H1 (cell line): ENCODE measurements around the gene IL26. TPM values are rescaled to one million over a fixed set of nuclear protein-coding genes. Genes with fewer than 3 reads are reported as not detected.

Experiments used
- CTCF ChIA-PET: fragments of 300-600 bp; sonication (Branson Sonifier 250); formaldehyde crosslinking; loops from one replicate; lab custom pipeline; 2021; ENCODE audit not compliant: partially characterized antibody; lab: Charles Lee
- POLR2A ChIA-PET: fragments of 300-600 bp; sonication (Branson Sonifier 250); formaldehyde crosslinking; loops from one replicate; lab custom pipeline; 2021; ENCODE audit warnings: inconsistent platforms; ENCODE audit not compliant: partially characterized antibody; lab: Charles Lee
- DNase-seq, 2 experiments: peaks; one replicate each; pipeline versions ENCODE4 v3.0.0 to v3.0.0-alpha.2; 2010 to 2022; ENCODE audit warnings: low spot score in 2 of 2, low read depth in 1 of 2, mixed read lengths in 1 of 2
- FAIRE-seq: peaks from 2 replicates; lab custom pipeline; 2011; peaks lifted over from hg19 to GRCh38; lab: Jason Lieb, UNC
- H2AFZ ChIP-seq: 2 replicates; pipeline ENCODE4 v1.8.1; 2012; ENCODE audit warnings: low read length, inconsistent platforms
- H2AK5ac ChIP-seq: 2 replicates; pipeline ENCODE4 v1.6.1; 2013; ENCODE audit warnings: low read depth, low read length
- H2BK120ac ChIP-seq: replicated peaks from 2 replicates; pipeline ENCODE3; 2013; ENCODE audit warnings: low read depth, low read length, inconsistent platforms
- H2BK12ac ChIP-seq: 2 replicates; pipeline ENCODE4 v1.6.1; 2013; ENCODE audit warnings: low read depth, low read length
- H2BK15ac ChIP-seq: 2 replicates; pipeline ENCODE4 v1.6.1; 2013; ENCODE audit warnings: low read length
- H2BK20ac ChIP-seq: 2 replicates; pipeline ENCODE4 v1.6.1; 2013; ENCODE audit warnings: low read length
- H2BK5ac ChIP-seq: 2 replicates; pipeline ENCODE4 v1.6.1; 2013; ENCODE audit warnings: low read depth, low read length
- H3K14ac ChIP-seq: 2 replicates; pipeline ENCODE4 v1.6.1; 2013; ENCODE audit warnings: inconsistent platforms; ENCODE audit not compliant: insufficient read length
- H3K18ac ChIP-seq: 2 replicates; pipeline ENCODE4 v1.6.1; 2013; ENCODE audit warnings: low read length; ENCODE audit errors: extremely low read depth
- H3K23ac ChIP-seq: 2 replicates; pipeline ENCODE4 v1.6.1; 2013; ENCODE audit warnings: inconsistent platforms; ENCODE audit not compliant: insufficient read length
- H3K23me2 ChIP-seq: 2 replicates; pipeline ENCODE4 v1.6.1; 2013; ENCODE audit warnings: low read depth, low read length
- H3K27ac ChIP-seq: 2 replicates; pipeline ENCODE4 v1.6.1; 2011; ENCODE audit warnings: low read depth, low read length, inconsistent platforms
- H3K27me3 ChIP-seq, 4 experiments: replicated peaks in 1 of 4; 1 replicate in 1 of 4; 2 replicates in 3 of 4; pipeline versions ENCODE4 v1.6.1 to v1.8.1; 2011 to 2013; ENCODE audit warnings: low read length in 3 of 4, mild to moderate bottlenecking in 3 of 4, inconsistent platforms in 2 of 4, mixed read lengths in 2 of 4, moderate library complexity in 1 of 4; ENCODE audit not compliant: control insufficient read depth in 3 of 4, insufficient read depth in 3 of 4; ENCODE audit errors: extremely low read depth in 1 of 4
- H3K36me3 ChIP-seq, 4 experiments: 2 replicates each; pipeline versions ENCODE4 v1.6.1 to v1.8.1; 2011 to 2013; ENCODE audit warnings: mild to moderate bottlenecking in 4 of 4, low read length in 3 of 4, moderate library complexity in 2 of 4, control low read depth in 1 of 4, inconsistent platforms in 1 of 4; ENCODE audit not compliant: insufficient read depth in 4 of 4, control insufficient read depth in 2 of 4
- H3K4ac ChIP-seq: replicated peaks from 2 replicates; pipeline ENCODE3; 2013; ENCODE audit warnings: low read length, low read depth, mixed read lengths, inconsistent platforms; ENCODE audit not compliant: insufficient read length
- H3K4me1 ChIP-seq, 4 experiments: replicated peaks in 1 of 4; 1 replicate in 1 of 4; 2 replicates in 3 of 4; pipeline versions ENCODE4 v1.6.1 to v1.8.1; 2011 to 2013; ENCODE audit warnings: low read length in 3 of 4, inconsistent platforms in 2 of 4, mixed read lengths in 1 of 4; ENCODE audit not compliant: insufficient read depth in 4 of 4, control insufficient read depth in 3 of 4
- H3K4me2 ChIP-seq, 2 experiments: 2 replicates each; pipeline versions ENCODE4 v1.6.1 to v1.8.1; 2011 to 2013; ENCODE audit warnings: low read depth in 2 of 2, low read length in 2 of 2, control low read depth in 1 of 2, inconsistent platforms in 1 of 2, mild to moderate bottlenecking in 1 of 2; ENCODE audit not compliant: insufficient read depth in 1 of 2
- H3K4me3 ChIP-seq, 4 experiments: fragments of 200-600, 300-600 bp in 1 of 4; sonication (generic), shearing (Covaris generic), sonication (Bioruptor Twin) in 1 of 4; 2 replicates each; pipeline versions ENCODE4 v1.5.1 to v1.8.1; 2011 to 2016; ENCODE audit warnings: low read length in 4 of 4, low read depth in 3 of 4, control low read depth in 2 of 4, inconsistent platforms in 2 of 4, mild to moderate bottlenecking in 2 of 4, mixed read lengths in 1 of 4, moderate library complexity in 1 of 4; ENCODE audit not compliant: insufficient read depth in 2 of 4; ENCODE audit errors: extremely low read depth in 1 of 4
- H3K56ac ChIP-seq: replicated peaks from 2 replicates; pipeline ENCODE3; 2013; ENCODE audit warnings: low read depth, mild to moderate bottlenecking, mixed read lengths, low read length, inconsistent platforms; ENCODE audit not compliant: insufficient read length
- H3K79me1 ChIP-seq: 2 replicates; pipeline ENCODE4 v1.6.1; 2013; ENCODE audit warnings: low read depth, low read length, control low read depth
- H3K79me2 ChIP-seq, 2 experiments: 2 replicates each; pipeline versions ENCODE4 v1.6.1 to v1.8.1; 2012 to 2013; ENCODE audit warnings: low read length in 2 of 2, mild to moderate bottlenecking in 2 of 2, inconsistent platforms in 1 of 2; ENCODE audit not compliant: insufficient read depth in 2 of 2, control insufficient read depth in 1 of 2
- H3K9ac ChIP-seq, 4 experiments: replicated peaks in 1 of 4; 1 replicate in 1 of 4; 2 replicates in 3 of 4; pipeline versions ENCODE4 v1.6.1 to v1.8.1; 2011 to 2013; ENCODE audit warnings: low read depth in 3 of 4, low read length in 3 of 4, control low read depth in 2 of 4, mild to moderate bottlenecking in 2 of 4, moderate library complexity in 2 of 4, inconsistent platforms in 1 of 4; ENCODE audit errors: extremely low read depth in 1 of 4
- H3K9me3 ChIP-seq, 2 experiments: 2 replicates each; pipeline versions ENCODE4 v1.6.1 to v1.8.1; 2012 to 2013; ENCODE audit warnings: mild to moderate bottlenecking in 2 of 2, moderate library complexity in 2 of 2, control low read depth in 1 of 2, inconsistent platforms in 1 of 2, low read depth in 1 of 2, low read length in 1 of 2, mixed read lengths in 1 of 2; ENCODE audit not compliant: insufficient read depth in 2 of 2
- H4K20me1 ChIP-seq, 2 experiments: replicated peaks in 1 of 2; 2 replicates each; pipeline versions ENCODE3 to v1.8.1; 2011 to 2013; ENCODE audit warnings: inconsistent platforms in 2 of 2, low read length in 2 of 2, mild to moderate bottlenecking in 1 of 2; ENCODE audit not compliant: insufficient read depth in 2 of 2, control insufficient read depth in 1 of 2
- H4K5ac ChIP-seq: 2 replicates; pipeline ENCODE4 v1.6.1; 2013; ENCODE audit warnings: low read length, low read depth, mixed read lengths, inconsistent platforms; ENCODE audit not compliant: insufficient read length
- H4K8ac ChIP-seq: 2 replicates; pipeline ENCODE4 v1.8.0; 2013; ENCODE audit warnings: mild to moderate bottlenecking, moderate library complexity, low read length, inconsistent platforms; ENCODE audit not compliant: insufficient read depth; ENCODE audit errors: extremely low read depth
- H4K91ac ChIP-seq: replicated peaks from 2 replicates; pipeline ENCODE3; 2013; ENCODE audit warnings: low read length, mixed read lengths, inconsistent platforms; ENCODE audit not compliant: insufficient read length
- BACH1 ChIP-seq: IDR thresholded peaks from 2 replicates; pipeline ENCODE4 v1.6.1; 2012; ENCODE audit warnings: low read length, improper control_type of control experiment
- CHD2 ChIP-seq: IDR thresholded peaks from 2 replicates; pipeline ENCODE4 v1.6.1; 2012; ENCODE audit warnings: low read length, improper control_type of control experiment
- CREB1 ChIP-seq: IDR thresholded peaks from 2 replicates; pipeline ENCODE4 v1.6.1; 2012; ENCODE audit warnings: inconsistent platforms
- EGR1 ChIP-seq: IDR thresholded peaks from 2 replicates; pipeline ENCODE4 v1.6.1; 2011; ENCODE audit warnings: low read depth, low read length, borderline replicate concordance
- FOSL1 ChIP-seq: IDR thresholded peaks from 2 replicates; pipeline ENCODE4 v1.6.1; 2011; ENCODE audit warnings: mild to moderate bottlenecking, low read depth, low read length, moderate library complexity; ENCODE audit not compliant: insufficient read depth
- JUN ChIP-seq: IDR thresholded peaks from 2 replicates; pipeline ENCODE4 v1.6.1; 2011; ENCODE audit warnings: low read depth, mild to moderate bottlenecking, improper control_type of control experiment, low read length
- NANOG ChIP-seq: IDR thresholded peaks from 2 replicates; pipeline ENCODE4 v1.6.1; 2011; ENCODE audit warnings: low read length, low read depth, mild to moderate bottlenecking, inconsistent platforms; ENCODE audit not compliant: insufficient read depth, poor library complexity, severe bottlenecking
- PHF8 ChIP-seq: fragments of 200-600 bp; sonication (generic); conservative IDR thresholded peaks from 2 replicates; pipeline ENCODE4 v1.7.1; 2012; ENCODE audit warnings: low read depth, mild to moderate bottlenecking, inconsistent platforms, low read length, moderate library complexity
- WGBS, 2 experiments: shearing (Covaris generic) in 1 of 2; methylation state at CpG; one replicate each; pipeline versions ENCODE4 v1.1.6 to v1.1.7; 2013 to 2015; ENCODE audit warnings: low lambda C conversion rate in 2 of 2, mixed read lengths in 2 of 2, inconsistent platforms in 1 of 2, low coverage in 1 of 2, missing lambda C conversion rate in 1 of 2; ENCODE audit not compliant: insufficient replicate concordance in 2 of 2, insufficient coverage in 1 of 2, insufficient read length in 1 of 2; ENCODE audit errors: extremely low coverage in 1 of 2, missing lambda C conversion rate in 1 of 2; 5-methylcytosine and 5-hydroxymethylcytosine counted together
- polyA plus RNA-seq, 7 experiments: library from polyadenylated mRNA; depleted of rRNA in 3 of 7; stranded (reverse) in 5 of 7; unstranded in 2 of 7; fragments of >200 nt in 5 of 7; fragments of 200-250 nt in 2 of 7; gene quantifications; 1 replicate in 5 of 7; 2 replicates in 1 of 7; 4 replicates in 1 of 7; pipeline versions ENCODE4 v1.2.1 to v1.2.3, GENCODE V29; 2011 to 2013; ENCODE audit warnings: missing spikeins in 2 of 7, mixed read lengths in 2 of 7
- total RNA-seq: library from RNA; stranded (reverse); fragmentation: NEBNext Ultra II Directional; extraction: Animal tissue kit (Norgen Biotek cat#: 25700); gene quantifications from 2 replicates; pipeline ENCODE4 v1.2.1, GENCODE V29; 2021
- TF ChIP-seq, protein P1 (sequence below): IDR thresholded peaks from 2 replicates; pipeline ENCODE4 v1.6.1; 2011; ENCODE audit warnings: low read depth, mild to moderate bottlenecking, low read length; ENCODE audit not compliant: insufficient read depth
- TF ChIP-seq, protein P2 (sequence below): IDR thresholded peaks from 2 replicates; pipeline ENCODE4 v1.6.1; 2012; ENCODE audit warnings: inconsistent platforms

IL26 gene
- total and polyA plus RNA-seq, 2 of the 8 experiments (the other 6 are each of a cell fraction or from before 2014, with no cell fraction given): not detected

DNA sequence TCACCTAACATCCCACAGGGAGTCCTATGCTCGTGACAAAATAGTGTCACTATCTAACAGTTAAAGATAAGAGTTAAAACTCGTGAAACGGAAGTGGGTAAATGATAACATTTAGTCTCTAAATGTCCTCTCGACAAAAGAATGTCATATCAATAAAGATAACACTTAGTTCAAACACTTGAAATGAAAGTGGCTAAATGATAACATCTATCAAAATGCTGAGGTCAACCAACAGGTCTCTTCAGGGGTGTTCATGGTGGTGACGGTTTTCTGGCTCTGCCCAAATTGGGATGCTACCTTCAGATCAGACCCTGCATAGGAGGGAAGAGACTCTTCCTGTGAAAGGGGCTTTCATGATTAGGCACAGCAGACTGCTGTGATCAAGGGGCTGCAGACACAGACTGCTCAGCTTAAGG lies 22.1 kb downstream of the IL26 start:
- 95% methylated on average over 5 of the region's 5 CpGs; no CpG with 5 or more reads in 1 of the 2 experiments for WGBS, 2 experiments
- Histone ChIP-seq H3K14ac (no peak overlapping the region), H2BK12ac (no peak overlapping the region), H3K4me2 (no peak overlapping the region), H3K4ac (no peak overlapping the region), H2BK120ac (no peak overlapping the region), H4K5ac (no peak overlapping the region), H4K20me1 (no peaks in the 10 kb centered on the region), H2AFZ (no peak overlapping the region), H3K23ac (no peak overlapping the region), H3K36me3 (no peaks in the 10 kb centered on the region), H4K91ac (no peak overlapping the region), H3K27ac (no peak overlapping the region), H3K9me3 (no peaks in the 10 kb centered on the region), H3K18ac (no peak overlapping the region), H2BK20ac (no peak overlapping the region), H3K27me3 (no peaks in the 10 kb centered on the region), H3K4me1 (peaks cover 0 to 6% (median 3%) of the 10 kb centered on the region in 4 experiments; a peak in 4 of 7 replicates), H4K8ac (no peak overlapping the region), H3K4me3 (no peak overlapping the region), H2BK15ac (no peak overlapping the region), H2AK5ac (no peak overlapping the region), H3K9ac (no peak overlapping the region), H3K79me2 (no peaks in the 10 kb centered on the region), H3K56ac (no peak overlapping the region), H3K79me1 (no peaks in the 10 kb centered on the region), H3K23me2 (no peaks in the 10 kb centered on the region), H2BK5ac (no peak overlapping the region)
- FAIRE-seq: no peak
- ChIA-PET CTCF (interaction anchor here (1.0 kb wide), 1 partner anchor 163 kb away, joined by 3 read pairs; no protein-coding TSS in a partner anchor), POLR2A (no interaction called here)
- DNase-seq: no peak
- TF ChIP-seq, protein P1, sequence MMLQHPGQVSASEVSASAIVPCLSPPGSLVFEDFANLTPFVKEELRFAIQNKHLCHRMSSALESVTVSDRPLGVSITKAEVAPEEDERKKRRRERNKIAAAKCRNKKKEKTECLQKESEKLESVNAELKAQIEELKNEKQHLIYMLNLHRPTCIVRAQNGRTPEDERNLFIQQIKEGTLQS: no peak
- TF ChIP-seq EGR1: no peak
- no peak for TF ChIP-seq JUN
- no peak for TF ChIP-seq PHF8
- no peak for TF ChIP-seq BACH1
- TF ChIP-seq CREB1: no peak
- no peak for TF ChIP-seq CHD2
- TF ChIP-seq FOSL1: no peak
- no peak for TF ChIP-seq NANOG
- TF ChIP-seq, protein P2, sequence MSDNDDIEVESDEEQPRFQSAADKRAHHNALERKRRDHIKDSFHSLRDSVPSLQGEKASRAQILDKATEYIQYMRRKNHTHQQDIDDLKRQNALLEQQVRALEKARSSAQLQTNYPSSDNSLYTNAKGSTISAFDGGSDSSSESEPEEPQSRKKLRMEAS: no peak
